Gastroesophageal sphincter (tissue), 3 donors: ENCODE data around the gene PPFIA3.

Experiments
- POLR2A ChIP-seq, 2 donors: fragments of 450-650 bp; IDR thresholded peaks; one replicate each; pipeline ENCODE4 v1.6.1; 2017; ENCODE audit warnings: antibody characterized with exemption in 2 of 2, mild to moderate bottlenecking in 2 of 2, moderate library complexity in 1 of 2
- POLR2AphosphoS5 ChIP-seq: sonication (generic); formaldehyde crosslinking; IDR thresholded peaks from one replicate; pipeline ENCODE4 v1.6.1; 2017; ENCODE audit warnings: antibody characterized with exemption
- TF ChIP-seq, protein P1 (sequence below), 4 experiments: fragments of 200-600 bp in 2 of 4; fragments of 450-650 bp in 2 of 4; sonication (generic) in 1 of 4; IDR thresholded peaks; one replicate each; pipeline ENCODE4 v1.5.1; 2017 to 2019; ENCODE audit warnings: antibody characterized with exemption in 4 of 4, mild to moderate bottlenecking in 2 of 4, moderate library complexity in 2 of 4

DNA sequence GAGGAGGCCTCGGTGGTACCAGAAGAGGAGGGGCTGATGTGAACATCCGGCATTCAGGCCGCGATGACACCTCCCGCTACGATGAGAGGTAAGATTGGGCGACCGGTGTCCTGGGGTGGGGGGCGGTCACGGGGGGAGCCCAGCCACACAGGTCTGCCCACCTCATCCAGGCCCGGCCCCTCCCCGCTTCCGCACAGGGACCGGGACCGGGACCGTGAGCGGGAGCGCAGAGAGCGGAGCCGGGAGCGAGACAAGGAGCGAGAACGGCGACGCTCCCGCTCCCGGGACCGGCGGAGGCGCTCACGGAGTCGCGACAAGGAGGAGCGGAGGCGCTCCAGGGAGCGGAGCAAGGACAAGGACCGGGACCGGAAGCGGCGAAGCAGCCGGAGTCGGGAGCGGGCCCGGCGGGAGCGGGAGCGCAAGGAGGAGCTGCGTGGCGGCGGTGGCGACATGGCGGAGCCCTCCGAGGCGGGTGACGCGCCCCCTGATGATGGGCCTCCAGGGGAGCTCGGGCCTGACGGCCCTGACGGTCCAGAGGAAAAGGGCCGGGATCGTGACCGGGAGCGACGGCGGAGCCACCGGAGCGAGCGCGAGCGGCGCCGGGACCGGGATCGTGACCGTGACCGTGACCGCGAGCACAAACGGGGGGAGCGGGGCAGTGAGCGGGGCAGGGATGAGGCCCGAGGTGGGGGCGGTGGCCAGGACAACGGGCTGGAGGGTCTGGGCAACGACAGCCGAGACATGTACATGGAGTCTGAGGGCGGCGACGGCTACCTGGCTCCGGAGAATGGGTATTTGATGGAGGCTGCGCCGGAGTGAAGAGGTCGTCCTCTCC lies 11.5 kb upstream of the PPFIA3 start:
- TF ChIP-seq POLR2A (IDR thresholded peaks at IDR 0.05) = no peak
- TF ChIP-seq, protein P1, sequence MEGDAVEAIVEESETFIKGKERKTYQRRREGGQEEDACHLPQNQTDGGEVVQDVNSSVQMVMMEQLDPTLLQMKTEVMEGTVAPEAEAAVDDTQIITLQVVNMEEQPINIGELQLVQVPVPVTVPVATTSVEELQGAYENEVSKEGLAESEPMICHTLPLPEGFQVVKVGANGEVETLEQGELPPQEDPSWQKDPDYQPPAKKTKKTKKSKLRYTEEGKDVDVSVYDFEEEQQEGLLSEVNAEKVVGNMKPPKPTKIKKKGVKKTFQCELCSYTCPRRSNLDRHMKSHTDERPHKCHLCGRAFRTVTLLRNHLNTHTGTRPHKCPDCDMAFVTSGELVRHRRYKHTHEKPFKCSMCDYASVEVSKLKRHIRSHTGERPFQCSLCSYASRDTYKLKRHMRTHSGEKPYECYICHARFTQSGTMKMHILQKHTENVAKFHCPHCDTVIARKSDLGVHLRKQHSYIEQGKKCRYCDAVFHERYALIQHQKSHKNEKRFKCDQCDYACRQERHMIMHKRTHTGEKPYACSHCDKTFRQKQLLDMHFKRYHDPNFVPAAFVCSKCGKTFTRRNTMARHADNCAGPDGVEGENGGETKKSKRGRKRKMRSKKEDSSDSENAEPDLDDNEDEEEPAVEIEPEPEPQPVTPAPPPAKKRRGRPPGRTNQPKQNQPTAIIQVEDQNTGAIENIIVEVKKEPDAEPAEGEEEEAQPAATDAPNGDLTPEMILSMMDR (IDR thresholded peaks at IDR 0.05) = no peak
- TF ChIP-seq POLR2AphosphoS5 = no peak
